DMS 273 treated with DMSO at 0.1 percent for 48 hours (cell line): ENCODE measurements around the gene TNNT2.

Source experiments
- DNase-seq: peaks from one replicate; lab custom pipeline; 2025; lab: John Stamatoyannopoulos, UW

The TNNT2 gene

GRCh38 chr1:201377611-201378092 lies at the start of gene TNNT2:
Gene TNNT2, minus strand, starts transcription at chr1:201377680. Its CDS starts 4,426 bp downstream, at chr1:201373254.
- DNase-seq, result peak; percentile 46

GRCh38 chr1:201426479-201427310 lies 49.2 kb upstream of the TNNT2 start:
- DNase-seq, result peak; percentile 67

GRCh38 chr1:201424146-201424545 lies 46.7 kb upstream of the TNNT2 start:
- DNase-seq, result no peak

GRCh38 chr1:201423655-201424054 lies 46.2 kb upstream of the TNNT2 start:
- DNase-seq, result no peak

GRCh38 chr1:201422436-201423030 lies 45.1 kb upstream of the TNNT2 start:
- no peak for DNase-seq

- DNase-seq, result no peak
These were observed 44.5 kb upstream of the TNNT2 start for GRCh38 chr1:201422026-201422425.

- DNase-seq, result no peak
These were observed 43.6 kb upstream of the TNNT2 start for GRCh38 chr1:201421041-201421440.

- DNase-seq, result no peak
These were observed 43.1 kb upstream of the TNNT2 start for GRCh38 chr1:201420608-201421002.

- no peak for DNase-seq
These were observed 42.5 kb upstream of the TNNT2 start for GRCh38 chr1:201419746-201420607.

- no peak for DNase-seq
These were observed 41.8 kb upstream of the TNNT2 start for GRCh38 chr1:201419256-201419655.

GRCh38 chr1:201418461-201418860 lies 41.0 kb upstream of the TNNT2 start:
- no peak for DNase-seq

- no peak for DNase-seq
These were observed 36.7 kb upstream of the TNNT2 start for GRCh38 chr1:201414051-201414738.

GRCh38 chr1:201411292-201411691 lies 33.8 kb upstream of the TNNT2 start:
- DNase-seq, result no peak

GRCh38 chr1:201409440-201409839 lies 32.0 kb upstream of the TNNT2 start:
- no peak for DNase-seq

- no peak for DNase-seq
These were observed 31.3 kb upstream of the TNNT2 start for GRCh38 chr1:201408834-201409200.

- DNase-seq, result peak; percentile 28
These were observed 30.8 kb upstream of the TNNT2 start for GRCh38 chr1:201408176-201408833.

GRCh38 chr1:201406831-201407406 lies 29.4 kb upstream of the TNNT2 start:
- no peak for DNase-seq

GRCh38 chr1:201405484-201405831 lies 28.0 kb upstream of the TNNT2 start:
- DNase-seq, result no peak

- no peak for DNase-seq
These were observed 27.4 kb upstream of the TNNT2 start for GRCh38 chr1:201404722-201405483.

- DNase-seq, result no peak
These were observed 26.6 kb upstream of the TNNT2 start for GRCh38 chr1:201404055-201404454.
